ENCODE data around the gene FASLG. TPM values are rescaled to one million over a fixed set of nuclear protein-coding genes. Genes with fewer than 3 reads are reported as not detected.

The FASLG gene
- total RNA-seq, 4 donors from 2014 or later = not detected

- TF ChIP-seq CTCF (IDR thresholded peaks at IDR 0.05; ENCODE audit: low read depth) = no peak
Measured at GRCh38 chr1:172630868-172631267, 28.0 kb upstream of the FASLG start.

DNA sequence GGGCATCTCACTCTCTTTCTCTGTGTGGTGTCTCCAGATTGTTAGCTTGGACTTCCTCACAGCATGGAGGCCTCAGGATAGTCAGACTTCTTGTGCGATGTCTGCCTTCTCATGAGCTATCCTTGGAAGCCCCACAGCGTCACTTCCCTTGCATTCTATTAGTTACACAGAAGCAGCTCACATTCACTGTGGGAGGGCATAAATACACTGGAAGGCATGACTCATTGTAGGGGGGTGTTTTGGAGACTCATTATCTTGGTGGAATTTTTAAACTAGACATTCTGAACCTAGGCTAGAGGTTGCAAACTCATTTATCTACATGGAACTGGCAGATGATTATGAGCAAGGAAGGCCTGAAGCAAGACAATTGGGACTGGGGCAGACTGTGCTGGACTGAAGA is 21.4 kb upstream of the FASLG start:
- no peak for TF ChIP-seq CTCF (IDR thresholded peaks at IDR 0.05; ENCODE audit: low read depth)

DNA sequence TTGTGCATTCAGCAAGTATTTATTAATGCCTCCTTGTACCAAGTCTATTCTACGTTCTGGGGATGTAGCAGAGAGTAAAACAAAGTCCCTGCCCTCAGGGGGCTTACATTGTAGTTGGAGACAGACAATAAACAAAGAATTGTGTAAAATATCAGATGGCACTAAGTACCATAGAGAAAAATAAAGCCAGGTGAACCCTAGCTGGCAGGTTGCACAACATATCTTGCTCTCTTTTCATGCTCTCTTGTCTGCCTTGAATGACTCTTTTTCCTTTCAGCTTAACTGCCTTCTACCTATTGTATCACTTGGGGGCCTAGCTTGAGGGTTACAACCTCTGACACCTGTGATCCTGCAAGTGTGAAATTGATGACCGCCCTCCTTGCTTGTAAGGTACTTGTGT is 20.7 kb upstream of the FASLG start:
- TF ChIP-seq CTCF (IDR thresholded peaks at IDR 0.05; ENCODE audit: low read depth) = no peak

DNA sequence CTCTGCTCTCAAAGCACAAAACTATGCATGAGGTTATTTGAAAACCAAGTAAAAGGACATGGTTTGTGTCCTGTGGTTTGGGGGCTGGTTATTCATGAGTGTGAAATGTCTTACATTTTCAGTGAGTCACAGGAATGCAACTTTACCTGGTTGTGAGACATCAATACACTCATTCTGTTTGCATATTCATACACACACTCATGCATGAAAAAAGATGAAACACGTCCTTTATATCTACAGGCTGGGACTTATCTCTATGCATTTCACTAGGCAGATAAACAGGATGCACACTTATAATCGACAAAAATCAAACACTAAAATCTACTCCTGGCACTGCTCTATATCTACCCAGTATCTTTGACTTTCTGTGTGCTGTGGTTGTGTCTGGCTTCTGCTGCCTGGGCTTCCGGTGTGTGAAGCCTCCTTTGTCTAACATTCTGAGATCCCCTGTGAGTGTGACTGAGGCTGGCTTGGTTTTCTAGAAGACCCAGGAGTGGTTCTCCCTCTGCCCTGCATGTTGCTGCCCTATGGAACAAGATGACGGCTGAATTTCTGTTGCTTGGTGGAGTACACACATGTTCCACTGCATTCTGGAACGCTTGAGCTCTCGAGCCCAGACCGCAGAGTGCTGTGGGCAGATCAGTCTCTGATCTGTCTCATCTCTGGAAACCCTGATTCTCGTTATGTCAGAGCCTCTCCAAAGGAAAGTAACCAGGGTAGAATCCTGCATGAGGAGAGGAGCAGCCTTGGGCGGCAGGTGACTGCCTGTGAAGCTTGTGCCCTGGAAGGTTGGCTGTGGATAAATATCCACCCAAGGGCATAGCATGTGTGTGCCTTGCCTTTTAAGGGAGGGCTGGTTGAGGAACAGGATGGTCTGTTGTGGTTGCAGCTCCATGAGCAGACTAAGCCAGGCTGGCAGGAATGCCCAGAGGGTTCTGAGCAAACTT is 19.7 kb upstream of the FASLG start:
- TF ChIP-seq CTCF (IDR thresholded peaks at IDR 0.05; ENCODE audit: low read depth) = no peak

- no peak for TF ChIP-seq CTCF (IDR thresholded peaks at IDR 0.05; ENCODE audit: low read depth)
Measured at GRCh38 chr1:172640111-172640510, 18.8 kb upstream of the FASLG start.

GRCh38 chr1:172641492-172641891 is 17.4 kb upstream of the FASLG start:
- no peak for TF ChIP-seq CTCF (IDR thresholded peaks at IDR 0.05; ENCODE audit: low read depth)

- no peak for TF ChIP-seq CTCF (IDR thresholded peaks at IDR 0.05; ENCODE audit: low read depth)
Measured at GRCh38 chr1:172642970-172643369, 15.9 kb upstream of the FASLG start.
